ENCODE measurements around the gene CWC22. TPM values are rescaled to one million over a fixed set of nuclear protein-coding genes. Genes with fewer than 3 reads are reported as not detected.

Gene CWC22
- total RNA-seq, 1 experiment from 2014 or later: 28.4 TPM

- TF ChIP-seq PREB (CRISPR knock-in tag; IDR thresholded peaks at IDR 0.05; ENCODE audit: borderline replicate concordance) (no peak), OVOL2 (CRISPR knock-in tag; IDR thresholded peaks at IDR 0.05; ENCODE audit: borderline replicate concordance) (no peak), ZNF263 (CRISPR knock-in tag; IDR thresholded peaks at IDR 0.05; ENCODE audit: low read depth) (no peak), EMX1 (CRISPR knock-in tag; IDR thresholded peaks at IDR 0.05) (no peak), HMGA2 (CRISPR knock-in tag; IDR thresholded peaks at IDR 0.05) (no peak), GTF2I (CRISPR knock-in tag; conservative IDR thresholded peaks at IDR 0.05) (no peak), KAT7 (CRISPR knock-in tag; IDR thresholded peaks at IDR 0.05; ENCODE audit: borderline replicate concordance) (no peak)
- TF ChIP-seq, protein P1, sequence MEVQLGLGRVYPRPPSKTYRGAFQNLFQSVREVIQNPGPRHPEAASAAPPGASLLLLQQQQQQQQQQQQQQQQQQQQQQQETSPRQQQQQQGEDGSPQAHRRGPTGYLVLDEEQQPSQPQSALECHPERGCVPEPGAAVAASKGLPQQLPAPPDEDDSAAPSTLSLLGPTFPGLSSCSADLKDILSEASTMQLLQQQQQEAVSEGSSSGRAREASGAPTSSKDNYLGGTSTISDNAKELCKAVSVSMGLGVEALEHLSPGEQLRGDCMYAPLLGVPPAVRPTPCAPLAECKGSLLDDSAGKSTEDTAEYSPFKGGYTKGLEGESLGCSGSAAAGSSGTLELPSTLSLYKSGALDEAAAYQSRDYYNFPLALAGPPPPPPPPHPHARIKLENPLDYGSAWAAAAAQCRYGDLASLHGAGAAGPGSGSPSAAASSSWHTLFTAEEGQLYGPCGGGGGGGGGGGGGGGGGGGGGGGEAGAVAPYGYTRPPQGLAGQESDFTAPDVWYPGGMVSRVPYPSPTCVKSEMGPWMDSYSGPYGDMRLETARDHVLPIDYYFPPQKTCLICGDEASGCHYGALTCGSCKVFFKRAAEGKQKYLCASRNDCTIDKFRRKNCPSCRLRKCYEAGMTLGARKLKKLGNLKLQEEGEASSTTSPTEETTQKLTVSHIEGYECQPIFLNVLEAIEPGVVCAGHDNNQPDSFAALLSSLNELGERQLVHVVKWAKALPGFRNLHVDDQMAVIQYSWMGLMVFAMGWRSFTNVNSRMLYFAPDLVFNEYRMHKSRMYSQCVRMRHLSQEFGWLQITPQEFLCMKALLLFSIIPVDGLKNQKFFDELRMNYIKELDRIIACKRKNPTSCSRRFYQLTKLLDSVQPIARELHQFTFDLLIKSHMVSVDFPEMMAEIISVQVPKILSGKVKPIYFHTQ (CRISPR knock-in tag; IDR thresholded peaks at IDR 0.05): no peak
- no peak for ATAC-seq
- no peak for DNase-seq (ENCODE audit: low spot score)
- Mint-ChIP-seq H3K27ac (no peak overlapping the region), H3K4me3 (no peak overlapping the region), H3K9me3 (no peaks in the 10 kb centered on the region), H3K36me3 (peaks cover 51% of the 10 kb centered on the region), H3K4me1 (peaks cover 3% of the 10 kb centered on the region; the same call in 1 of the 2 replicates), H3K27me3 (ENCODE audit: low read depth) (no peaks in the 10 kb centered on the region)
- POLR2A ChIA-PET: interaction anchor here (0.6 kb wide), 1 partner anchor 127 kb away, joined by 5 read pairs; no protein-coding TSS in a partner anchor
- CTCF ChIA-PET: no interaction called here
Observed at GRCh38 chr2:179952658-179953057, 54.4 kb downstream of the CWC22 start.

- H3K27ac Mint-ChIP-seq: no peak overlapping the region
- POLR2A ChIA-PET: no interaction called here
- no peak for ATAC-seq
- no peak for DNase-seq (ENCODE audit: low spot score)
- H3K4me1 Mint-ChIP-seq: peaks cover 3% of the 10 kb centered on the region; the same call in 1 of the 2 replicates
- no peak for TF ChIP-seq MYBL2 (CRISPR knock-in tag; IDR thresholded peaks at IDR 0.05)
- TF ChIP-seq KAT7 (CRISPR knock-in tag; IDR thresholded peaks at IDR 0.05; ENCODE audit: borderline replicate concordance): no peak
- TF ChIP-seq, protein P2, sequence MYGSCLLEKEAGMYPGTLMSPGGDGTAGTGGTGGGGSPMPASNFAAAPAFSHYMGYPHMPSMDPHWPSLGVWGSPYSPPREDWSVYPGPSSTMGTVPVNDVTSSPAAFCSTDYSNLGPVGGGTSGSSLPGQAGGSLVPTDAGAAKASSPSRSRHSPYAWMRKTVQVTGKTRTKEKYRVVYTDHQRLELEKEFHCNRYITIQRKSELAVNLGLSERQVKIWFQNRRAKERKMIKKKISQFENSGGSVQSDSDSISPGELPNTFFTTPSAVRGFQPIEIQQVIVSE (CRISPR knock-in tag; IDR thresholded peaks at IDR 0.05; ENCODE audit: borderline replicate concordance): no peak
- CTCF ChIA-PET: no interaction called here
- peaks cover 49% of the 10 kb centered on the region for H3K36me3 Mint-ChIP-seq
- H3K9me3 Mint-ChIP-seq: no peaks in the 10 kb centered on the region
- no peak overlapping the region for H3K4me3 Mint-ChIP-seq
- H3K27me3 Mint-ChIP-seq (ENCODE audit: low read depth): no peaks in the 10 kb centered on the region
Observed at GRCh38 chr2:179951680-179952079, 55.4 kb downstream of the CWC22 start.

DNA sequence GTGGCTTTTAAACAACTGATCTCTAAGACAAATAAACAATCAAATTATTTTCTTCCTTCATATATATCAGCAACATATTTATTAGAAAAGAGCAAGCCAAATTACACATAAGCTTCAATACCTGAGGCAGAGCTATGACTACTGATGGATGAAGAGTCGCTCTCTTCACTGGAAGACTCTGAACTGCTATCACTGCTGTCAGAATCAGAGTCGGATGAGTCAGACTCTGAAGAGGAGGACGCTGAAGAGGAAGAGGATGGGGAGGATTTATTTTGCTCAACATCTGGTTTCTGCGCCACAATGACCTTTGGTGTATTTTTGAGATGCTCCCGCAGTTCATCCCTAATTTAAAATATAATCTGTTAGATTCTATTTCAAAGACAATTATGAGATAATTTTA lies 56.7 kb downstream of the CWC22 start:
- Mint-ChIP-seq H3K27me3 (ENCODE audit: low read depth) (no peaks in the 10 kb centered on the region), H3K27ac (no peak overlapping the region), H3K9me3 (no peaks in the 10 kb centered on the region), H3K4me1 (peaks cover 3% of the 10 kb centered on the region; the same call in 1 of the 2 replicates), H3K36me3 (peaks cover 52% of the 10 kb centered on the region), H3K4me3 (no peak overlapping the region)
- DNase-seq (ENCODE audit: low spot score) (no peak), ATAC-seq (no peak)
- TF ChIP-seq EMX1 (CRISPR knock-in tag; IDR thresholded peaks at IDR 0.05): no peak
- no peak for TF ChIP-seq KAT7 (CRISPR knock-in tag; IDR thresholded peaks at IDR 0.05; ENCODE audit: borderline replicate concordance)
- TF ChIP-seq NFATC4 (CRISPR knock-in tag; IDR thresholded peaks at IDR 0.05): no peak
- ChIA-PET CTCF (no interaction called here), POLR2A (no interaction called here)

DNA sequence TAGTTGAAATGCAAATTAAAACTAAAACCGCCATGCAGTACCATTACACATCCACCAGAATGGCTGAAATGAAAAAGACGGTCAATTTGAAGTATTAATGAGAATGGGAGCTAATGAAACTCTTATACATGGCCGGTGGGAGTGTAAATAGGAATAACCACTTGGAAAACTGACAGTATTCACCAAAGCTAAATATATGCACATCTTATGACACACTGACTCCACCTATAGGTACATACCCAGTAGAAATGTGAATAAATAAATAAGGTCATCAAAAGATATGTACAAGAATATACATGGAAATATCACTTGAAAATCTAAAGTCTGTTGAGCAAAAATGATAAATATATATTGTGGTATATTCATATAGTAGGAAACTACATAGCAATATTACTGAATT lies 57.7 kb downstream of the CWC22 start:
- Mint-ChIP-seq H3K36me3 (peaks cover 54% of the 10 kb centered on the region), H3K27me3 (ENCODE audit: low read depth) (no peaks in the 10 kb centered on the region), H3K9me3 (no peaks in the 10 kb centered on the region), H3K4me3 (no peak overlapping the region), H3K4me1 (peaks cover 3% of the 10 kb centered on the region; the same call in 1 of the 2 replicates), H3K27ac (no peak overlapping the region)
- POLR2A ChIA-PET: no interaction called here
- ATAC-seq (no peak), DNase-seq (ENCODE audit: low spot score) (no peak)
- CTCF ChIA-PET: no interaction called here
- TF ChIP-seq, protein P3, sequence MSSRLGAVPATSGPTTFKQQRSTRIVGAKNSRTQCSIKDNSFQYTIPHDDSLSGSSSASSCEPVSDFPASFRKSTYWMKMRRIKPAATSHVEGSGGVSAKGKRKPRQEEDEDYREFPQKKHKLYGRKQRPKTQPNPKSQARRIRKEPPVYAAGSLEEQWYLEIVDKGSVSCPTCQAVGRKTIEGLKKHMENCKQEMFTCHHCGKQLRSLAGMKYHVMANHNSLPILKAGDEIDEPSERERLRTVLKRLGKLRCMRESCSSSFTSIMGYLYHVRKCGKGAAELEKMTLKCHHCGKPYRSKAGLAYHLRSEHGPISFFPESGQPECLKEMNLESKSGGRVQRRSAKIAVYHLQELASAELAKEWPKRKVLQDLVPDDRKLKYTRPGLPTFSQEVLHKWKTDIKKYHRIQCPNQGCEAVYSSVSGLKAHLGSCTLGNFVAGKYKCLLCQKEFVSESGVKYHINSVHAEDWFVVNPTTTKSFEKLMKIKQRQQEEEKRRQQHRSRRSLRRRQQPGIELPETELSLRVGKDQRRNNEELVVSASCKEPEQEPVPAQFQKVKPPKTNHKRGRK (CRISPR knock-in tag; IDR thresholded peaks at IDR 0.05; ENCODE audit: borderline replicate concordance): no peak
- no peak for TF ChIP-seq CREB1 (CRISPR knock-in tag; IDR thresholded peaks at IDR 0.05)
- TF ChIP-seq, protein P4, sequence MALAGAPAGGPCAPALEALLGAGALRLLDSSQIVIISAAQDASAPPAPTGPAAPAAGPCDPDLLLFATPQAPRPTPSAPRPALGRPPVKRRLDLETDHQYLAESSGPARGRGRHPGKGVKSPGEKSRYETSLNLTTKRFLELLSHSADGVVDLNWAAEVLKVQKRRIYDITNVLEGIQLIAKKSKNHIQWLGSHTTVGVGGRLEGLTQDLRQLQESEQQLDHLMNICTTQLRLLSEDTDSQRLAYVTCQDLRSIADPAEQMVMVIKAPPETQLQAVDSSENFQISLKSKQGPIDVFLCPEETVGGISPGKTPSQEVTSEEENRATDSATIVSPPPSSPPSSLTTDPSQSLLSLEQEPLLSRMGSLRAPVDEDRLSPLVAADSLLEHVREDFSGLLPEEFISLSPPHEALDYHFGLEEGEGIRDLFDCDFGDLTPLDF (CRISPR knock-in tag; IDR thresholded peaks at IDR 0.05): no peak
- TF ChIP-seq CBFB (CRISPR knock-in tag; IDR thresholded peaks at IDR 0.05; ENCODE audit: low read depth): no peak
- TF ChIP-seq, protein P5, sequence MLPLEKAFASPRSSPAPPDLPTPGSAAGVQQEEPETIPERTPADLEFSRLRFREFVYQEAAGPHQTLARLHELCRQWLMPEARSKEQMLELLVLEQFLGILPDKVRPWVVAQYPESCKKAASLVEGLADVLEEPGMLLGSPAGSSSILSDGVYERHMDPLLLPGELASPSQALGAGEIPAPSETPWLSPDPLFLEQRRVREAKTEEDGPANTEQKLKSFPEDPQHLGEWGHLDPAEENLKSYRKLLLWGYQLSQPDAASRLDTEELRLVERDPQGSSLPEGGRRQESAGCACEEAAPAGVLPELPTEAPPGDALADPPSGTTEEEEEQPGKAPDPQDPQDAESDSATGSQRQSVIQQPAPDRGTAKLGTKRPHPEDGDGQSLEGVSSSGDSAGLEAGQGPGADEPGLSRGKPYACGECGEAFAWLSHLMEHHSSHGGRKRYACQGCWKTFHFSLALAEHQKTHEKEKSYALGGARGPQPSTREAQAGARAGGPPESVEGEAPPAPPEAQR (CRISPR knock-in tag; IDR thresholded peaks at IDR 0.05): no peak
- no peak for TF ChIP-seq SMAD3 (CRISPR knock-in tag; IDR thresholded peaks at IDR 0.05; ENCODE audit: borderline replicate concordance)
- TF ChIP-seq SMAD4 (CRISPR knock-in tag; IDR thresholded peaks at IDR 0.05): no peak
- TF ChIP-seq ZNF219 (CRISPR knock-in tag; IDR thresholded peaks at IDR 0.05; ENCODE audit: borderline replicate concordance): no peak

Measured in WTC11 (cell line).